OCI-LY7 (cell line): ENCODE results near the gene SEMA7A. TPM values are rescaled to one million over a fixed set of nuclear protein-coding genes. Genes with fewer than 3 reads are reported as not detected.

Source experiments
- BruUV-seq: library from RNA; stranded (reverse); fragments of 400-500 nt; replicated peaks from 2 replicates; lab custom pipeline; 2021; lab: Mats Ljungman, UMichigan
- CTCF ChIA-PET: fragments of 300-600 bp; sonication (Branson Sonifier 250); formaldehyde crosslinking; loops from one replicate; lab custom pipeline; 2022; ENCODE audit warnings: antibody characterized with exemption; ENCODE audit not compliant: unreplicated experiment; lab: Charles Lee
- POLR2A ChIA-PET: fragments of 300-600 bp; sonication (Branson Sonifier 250); formaldehyde crosslinking; loops from one replicate; lab custom pipeline; 2022; ENCODE audit warnings: antibody characterized with exemption; lab: Charles Lee
- DNase-seq: peaks from one replicate; pipeline ENCODE4 v3.0.0-alpha.2; 2015; ENCODE audit warnings: low spot score
- H2AFZ ChIP-seq: fragments of 200-600 bp; sonication (generic), shearing (Covaris generic); 2 replicates; pipeline ENCODE4 v1.6.1; 2014; ENCODE audit warnings: mild to moderate bottlenecking, antibody characterized with exemption, low read length, moderate library complexity
- H3K27ac ChIP-seq: fragments of 200-600 bp; sonication (generic); 2 replicates; pipeline ENCODE4 v1.5.1; 2014; ENCODE audit warnings: mixed run types, low read depth, mild to moderate bottlenecking, moderate library complexity, low read length, inconsistent platforms; ENCODE audit not compliant: poor library complexity, severe bottlenecking
- H3K36me3 ChIP-seq: fragments of 200-600 bp; sonication (generic); 2 replicates; pipeline ENCODE4 v1.6.1; 2014; ENCODE audit warnings: mild to moderate bottlenecking, antibody characterized with exemption, low read length, moderate library complexity, mixed read lengths; ENCODE audit not compliant: insufficient read depth
- H3K4me1 ChIP-seq: fragments of 200-600 bp; sonication (generic); 2 replicates; pipeline ENCODE4 v1.5.1; 2014; ENCODE audit warnings: mild to moderate bottlenecking, low read length; ENCODE audit not compliant: insufficient read depth, poor library complexity, severe bottlenecking
- H3K4me2 ChIP-seq: fragments of 200-600 bp; sonication (generic); 2 replicates; pipeline ENCODE4 v1.6.1; 2014; ENCODE audit warnings: mild to moderate bottlenecking, low read length
- H3K4me3 ChIP-seq: fragments of 200-600 bp; sonication (generic); 2 replicates; pipeline ENCODE4 v1.5.1; 2014; ENCODE audit warnings: mild to moderate bottlenecking, low read depth, low read length; ENCODE audit not compliant: poor library complexity, severe bottlenecking
- H3K79me2 ChIP-seq: fragments of 200-600 bp; sonication (generic); 2 replicates; pipeline ENCODE4 v1.6.1; 2016; ENCODE audit warnings: low read depth, mild to moderate bottlenecking, low read length, moderate library complexity, mixed read lengths; ENCODE audit not compliant: insufficient read depth
- H3K9me2 ChIP-seq: fragments of 200-600 bp; sonication (generic); 2 replicates; pipeline ENCODE4 v1.6.1; 2016; ENCODE audit warnings: mild to moderate bottlenecking, low read length, mixed read lengths; ENCODE audit not compliant: insufficient read depth
- H3K9me3 ChIP-seq: fragments of 200-600 bp; sonication (generic); 2 replicates; pipeline ENCODE4 v1.6.1; 2014; ENCODE audit warnings: mild to moderate bottlenecking, mixed run types, low read length, mixed read lengths
- H4K20me1 ChIP-seq: fragments of 200-600 bp; sonication (generic); 2 replicates; pipeline ENCODE4 v1.6.1; 2014; ENCODE audit warnings: mild to moderate bottlenecking, antibody characterized with exemption, low read length, moderate library complexity, mixed read lengths; ENCODE audit not compliant: insufficient read depth
- CTCF ChIP-seq: fragments of 200-600 bp; sonication (generic); conservative IDR thresholded peaks from 2 replicates; pipeline ENCODE4 v1.5.1; 2014; ENCODE audit warnings: mild to moderate bottlenecking, antibody characterized with exemption, low read length, moderate library complexity, mixed read lengths
- EZH2phosphoT487 ChIP-seq: fragments of 200-600 bp; sonication (generic); IDR thresholded peaks from 2 replicates; pipeline ENCODE4 v1.6.1; 2018; ENCODE audit warnings: low read depth, borderline replicate concordance, mild to moderate bottlenecking, mixed run types, antibody characterized with exemption, low read length, moderate library complexity, mixed read lengths
- intact Hi-C: fragments of 100-400 bp; cut with micrococcal nuclease; formaldehyde crosslinking; loops from one replicate; pipeline ENCODE4 v1.10.0; 2022; ENCODE audit not compliant: unreplicated experiment
- total RNA-seq, 2 experiments: library from RNA; depleted of rRNA in 1 of 2; stranded (reverse); fragments of >200 nt in 1 of 2; shearing (Covaris generic) in 1 of 2; gene quantifications; 2 replicates each; pipeline ENCODE4 v1.2.3, GENCODE V29; 2014 to 2022

SEMA7A gene
- total RNA-seq, 2 experiments from 2014 or later = 0.06 to 1.0 TPM

GRCh38 chr15:74434263-74435136, 742 bp upstream of the SEMA7A start:
- H3K27ac ChIP-seq = no peak overlapping the region
- POLR2A ChIA-PET = no interaction called here
- intact Hi-C loops = no loop called here

DNA sequence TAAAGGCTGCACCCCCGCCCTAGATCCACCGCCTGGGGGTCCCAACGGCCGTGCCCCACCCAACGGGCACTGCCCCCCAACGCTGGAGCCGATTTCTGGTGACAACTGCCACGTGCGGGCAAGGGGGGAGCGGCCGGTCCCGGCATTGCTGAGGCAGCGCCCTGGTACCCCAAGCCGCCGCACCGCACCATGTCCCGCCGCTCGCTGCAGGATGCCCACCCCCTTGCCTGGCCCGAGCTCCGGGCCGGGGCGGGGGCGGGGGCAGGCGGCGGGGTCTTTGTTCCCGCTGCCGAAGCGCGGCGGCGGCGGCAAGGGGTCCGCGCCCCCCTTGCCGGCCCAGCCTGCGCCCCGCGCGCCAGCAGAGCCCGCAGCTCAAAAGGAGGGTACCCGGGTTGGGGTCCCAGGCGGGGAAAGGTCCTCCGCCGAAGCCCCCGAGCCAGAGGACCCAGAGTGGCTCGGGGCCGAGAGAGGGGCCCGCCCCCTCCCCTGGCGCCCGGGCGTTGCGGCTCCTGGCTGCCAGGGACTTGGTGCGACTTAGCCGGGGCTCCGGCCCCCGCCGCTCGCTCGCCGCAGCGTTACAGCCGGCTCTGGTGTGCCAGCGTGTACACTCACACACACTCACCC, 678 bp downstream of the SEMA7A start:
- H3K4me3 ChIP-seq = peak overlapping the region; percentile 66
- no peak for TF ChIP-seq CTCF
- TF ChIP-seq EZH2phosphoT487 = no peak
- DNase-seq = no peak
- peak overlapping the region; percentile 88 for H3K4me2 ChIP-seq
- ChIA-PET POLR2A (interaction anchor here (0.5 kb wide), 1 partner anchor 50 kb away, joined by 3 read pairs; no protein-coding TSS in a partner anchor), CTCF (interaction anchor here (1.5 kb wide), 1 partner anchor 48 kb away, joined by 3 read pairs; no protein-coding TSS in a partner anchor)
- no peak overlapping the region for H2AFZ ChIP-seq
- H3K27ac ChIP-seq = no peak overlapping the region
- no peaks in the 10 kb centered on the region for H3K36me3 ChIP-seq
- no TSS peak for BruUV-seq
- no peaks in the 10 kb centered on the region for H3K79me2 ChIP-seq
- peaks cover 39% of the 10 kb centered on the region for H3K4me1 ChIP-seq
- H4K20me1 ChIP-seq = no peaks in the 10 kb centered on the region
- no peaks in the 10 kb centered on the region for H3K9me3 ChIP-seq
- intact Hi-C loops = loop anchor here (1.0 kb wide), 1 partner anchor 30 kb away; no protein-coding TSS in a partner anchor
- H3K9me2 ChIP-seq = no peaks in the 10 kb centered on the region

More at GRCh38 chr15:74434263-74435136, 742 bp upstream of the SEMA7A start:
- peak overlapping the region; percentile 88 for H3K4me2 ChIP-seq
- TF ChIP-seq CTCF (no peak), EZH2phosphoT487 (no peak)
- H3K4me1 ChIP-seq = peaks cover 25% of the 10 kb centered on the region
- CTCF ChIA-PET = interaction anchor here (0.9 kb wide), 1 partner anchor 56 kb away, joined by 3 read pairs; no protein-coding TSS in a partner anchor
- BruUV-seq = no TSS peak
- no peak overlapping the region for H2AFZ ChIP-seq
- H3K79me2 ChIP-seq = no peaks in the 10 kb centered on the region
- DNase-seq = no peak
- no peaks in the 10 kb centered on the region for H3K9me2 ChIP-seq
- no peaks in the 10 kb centered on the region for H3K9me3 ChIP-seq
- no peaks in the 10 kb centered on the region for H4K20me1 ChIP-seq
- no peaks in the 10 kb centered on the region for H3K36me3 ChIP-seq
- H3K4me3 ChIP-seq = peak overlapping the region; percentile 66
